Keratinocyte (primary cell): Measurements from ENCODE around the gene STIM1. TPM values are rescaled to one million over a fixed set of nuclear protein-coding genes. Genes with fewer than 3 reads are reported as not detected.

Source experiments
- DNase-seq: peaks from one replicate; pipeline ENCODE4 v3.0.0-alpha.2; 2011; ENCODE audit warnings: low read depth, missing footprints, low spot score
- FAIRE-seq: peaks from 2 replicates; lab custom pipeline; 2011; peaks lifted over from hg19 to GRCh38; lab: Jason Lieb, UNC
- H2AFZ ChIP-seq: 2 replicates; pipeline ENCODE4 v1.6.0; 2012; ENCODE audit warnings: low read length, control low read depth, inconsistent platforms; ENCODE audit not compliant: control insufficient read depth
- H3K27ac ChIP-seq: 2 replicates; pipeline ENCODE4 v1.5.1; 2011; ENCODE audit warnings: low read length; ENCODE audit not compliant: control insufficient read depth, insufficient read depth
- H3K27me3 ChIP-seq: 3 replicates; pipeline ENCODE4 v1.6.0; 2011; ENCODE audit warnings: low read length; ENCODE audit not compliant: control insufficient read depth, insufficient read depth; ENCODE audit errors: extremely low read depth
- H3K36me3 ChIP-seq, 2 experiments: 2 replicates in 1 of 2; 3 replicates in 1 of 2; pipeline ENCODE4 v1.5.1; 2011; ENCODE audit warnings: low read length in 2 of 2, mild to moderate bottlenecking in 1 of 2; ENCODE audit not compliant: control insufficient read depth in 2 of 2, insufficient read depth in 2 of 2; ENCODE audit errors: extremely low read depth in 1 of 2
- H3K4me1 ChIP-seq: 3 replicates; pipeline ENCODE4 v1.5.1; 2011; ENCODE audit warnings: low read length; ENCODE audit not compliant: control insufficient read depth, insufficient read depth; ENCODE audit errors: extremely low read depth
- H3K4me2 ChIP-seq: 3 replicates; pipeline ENCODE4 v1.6.0; 2011; ENCODE audit warnings: low read depth, low read length; ENCODE audit not compliant: control insufficient read depth, insufficient read depth; ENCODE audit errors: extremely low read depth
- H3K4me3 ChIP-seq, 3 experiments: fragments of 200-600 bp in 1 of 3; sonication (generic) in 1 of 3; 2 replicates in 2 of 3; 3 replicates in 1 of 3; pipeline ENCODE4 v1.5.1; 2011 to 2016; ENCODE audit warnings: low read length in 3 of 3, mild to moderate bottlenecking in 3 of 3, control low read depth in 2 of 3, inconsistent platforms in 1 of 3, low read depth in 1 of 3, mixed read lengths in 1 of 3, mixed run types in 1 of 3, moderate library complexity in 1 of 3; ENCODE audit not compliant: control insufficient read depth in 2 of 3, insufficient read depth in 2 of 3; ENCODE audit errors: extremely low read depth in 1 of 3
- H3K79me2 ChIP-seq: 2 replicates; pipeline ENCODE4 v1.6.0; 2012; ENCODE audit warnings: low read length; ENCODE audit not compliant: control insufficient read depth, insufficient read depth
- H3K9ac ChIP-seq: 3 replicates; pipeline ENCODE4 v1.6.0; 2011; ENCODE audit warnings: low read length; ENCODE audit not compliant: control insufficient read depth, insufficient read depth; ENCODE audit errors: extremely low read depth
- H3K9me1 ChIP-seq: 3 replicates; pipeline ENCODE4 v1.6.0; 2011; ENCODE audit warnings: low read length; ENCODE audit not compliant: control insufficient read depth, insufficient read depth; ENCODE audit errors: extremely low read depth
- H3K9me3 ChIP-seq: 2 replicates; pipeline ENCODE4 v1.5.1; 2012; ENCODE audit warnings: low read depth, low read length; ENCODE audit not compliant: control insufficient read depth
- H4K20me1 ChIP-seq: 3 replicates; pipeline ENCODE4 v1.6.0; 2011; ENCODE audit warnings: low read length; ENCODE audit not compliant: control insufficient read depth, insufficient read depth; ENCODE audit errors: extremely low read depth
- EZH2 ChIP-seq: IDR thresholded peaks from one replicate; pipeline ENCODE4 v1.6.1; 2012; ENCODE audit warnings: inconsistent platforms, mild to moderate bottlenecking, low read length, moderate library complexity
- dilution Hi-C: fragments of 300-500 bp; cut with MboI; formaldehyde crosslinking; loops from one replicate; pipeline ENCODE4 v1.7.0; 2020; ENCODE audit warnings: low sequenced_read_pairs; ENCODE audit not compliant: extremely low pct_ligation_motif_present
- polyA plus RNA-seq, 5 experiments: library from polyadenylated mRNA; depleted of rRNA in 3 of 5; stranded (reverse) in 3 of 5; stranded (forward) in 1 of 5; unstranded in 1 of 5; fragments of >200 nt; gene quantifications; 1 replicate in 1 of 5; 2 replicates in 3 of 5; 3 replicates in 1 of 5; pipeline versions ENCODE4 v1.2.1 to v1.2.3, GENCODE V29; 2011 to 2012; ENCODE audit warnings: missing spikeins in 2 of 5, low read depth in 1 of 5, low replicate concordance in 1 of 5
- TF ChIP-seq, protein P1 (sequence below), 3 experiments: IDR thresholded peaks in 1 of 3; conservative IDR thresholded peaks in 1 of 3; optimal IDR thresholded peaks in 1 of 3; 2 replicates in 2 of 3; 3 replicates in 1 of 3; pipeline versions ENCODE3 to v1.5.1; 2011; ENCODE audit warnings: low read length in 3 of 3, mild to moderate bottlenecking in 3 of 3, moderate library complexity in 2 of 3, control low read depth in 1 of 3, inconsistent platforms in 1 of 3; ENCODE audit not compliant: insufficient read depth in 2 of 3; ENCODE audit errors: extremely low read depth in 1 of 3

The STIM1 gene
- polyA plus RNA-seq, 1 donor (not counting 4 experiments of a cell fraction or from before 2014, with no cell fraction given), result 23.7 TPM

DNA sequence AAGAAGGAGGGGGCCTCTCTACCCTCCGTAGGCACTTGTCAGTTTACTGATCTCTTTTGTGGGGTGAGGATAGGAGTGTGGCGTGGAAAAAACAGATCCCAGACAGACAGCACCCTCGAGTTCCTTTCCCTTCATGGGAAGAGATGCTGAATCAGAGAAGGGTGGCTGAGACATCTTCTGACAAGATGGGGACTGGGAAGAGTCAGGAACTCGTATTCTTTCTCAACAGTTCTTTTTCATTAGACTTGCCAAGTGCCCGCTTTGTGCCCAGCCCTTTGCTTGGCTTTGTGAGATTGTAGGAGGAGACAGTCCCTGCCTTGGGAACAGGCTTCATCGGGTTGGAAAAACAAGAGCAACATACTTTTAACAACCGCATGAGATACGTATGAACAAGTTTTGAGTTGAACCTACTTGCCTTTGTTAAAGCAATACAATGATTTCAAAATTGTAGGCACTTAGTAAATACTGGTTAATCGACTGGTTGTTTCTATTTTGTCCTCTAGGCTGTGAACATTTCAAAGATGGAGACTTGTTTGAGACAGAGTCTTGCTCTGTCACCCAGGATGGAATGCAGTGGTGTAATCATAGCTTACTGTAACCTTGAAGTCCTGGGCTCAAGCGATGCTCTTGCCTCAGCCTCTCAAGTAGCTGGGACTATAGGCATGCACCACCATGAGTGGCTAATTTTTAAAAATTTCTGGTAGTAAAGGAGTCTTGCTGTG lies 240.2 kb downstream of the STIM1 start:
- dilution Hi-C loops, result no loop called here
- Histone ChIP-seq H3K9me3 (no peaks in the 10 kb centered on the region), H2AFZ (peak overlapping the region; percentile 85), H3K4me1 (peaks cover 22% of the 10 kb centered on the region), H4K20me1 (no peaks in the 10 kb centered on the region), H3K27ac (peak overlapping the region; percentile 81), H3K79me2 (peaks cover 44% of the 10 kb centered on the region), H3K36me3 (peaks cover 0 to 1% of the 10 kb centered on the region in 2 experiments), H3K27me3 (no peaks in the 10 kb centered on the region), H3K4me2 (peak overlapping the region; percentile 99), H3K4me3 (peak overlapping the region; percentile 77 to 92 (median 92)), H3K9ac (peak overlapping the region; percentile 87), H3K9me1 (no peaks in the 10 kb centered on the region)
- FAIRE-seq (peak; percentile 5), DNase-seq (no peak)
- TF ChIP-seq, protein P1, sequence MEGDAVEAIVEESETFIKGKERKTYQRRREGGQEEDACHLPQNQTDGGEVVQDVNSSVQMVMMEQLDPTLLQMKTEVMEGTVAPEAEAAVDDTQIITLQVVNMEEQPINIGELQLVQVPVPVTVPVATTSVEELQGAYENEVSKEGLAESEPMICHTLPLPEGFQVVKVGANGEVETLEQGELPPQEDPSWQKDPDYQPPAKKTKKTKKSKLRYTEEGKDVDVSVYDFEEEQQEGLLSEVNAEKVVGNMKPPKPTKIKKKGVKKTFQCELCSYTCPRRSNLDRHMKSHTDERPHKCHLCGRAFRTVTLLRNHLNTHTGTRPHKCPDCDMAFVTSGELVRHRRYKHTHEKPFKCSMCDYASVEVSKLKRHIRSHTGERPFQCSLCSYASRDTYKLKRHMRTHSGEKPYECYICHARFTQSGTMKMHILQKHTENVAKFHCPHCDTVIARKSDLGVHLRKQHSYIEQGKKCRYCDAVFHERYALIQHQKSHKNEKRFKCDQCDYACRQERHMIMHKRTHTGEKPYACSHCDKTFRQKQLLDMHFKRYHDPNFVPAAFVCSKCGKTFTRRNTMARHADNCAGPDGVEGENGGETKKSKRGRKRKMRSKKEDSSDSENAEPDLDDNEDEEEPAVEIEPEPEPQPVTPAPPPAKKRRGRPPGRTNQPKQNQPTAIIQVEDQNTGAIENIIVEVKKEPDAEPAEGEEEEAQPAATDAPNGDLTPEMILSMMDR (optimal IDR thresholded peaks at IDR 0.05 in 1 of 3, IDR thresholded peaks at IDR 0.05 in 1 of 3, conservative IDR thresholded peaks at IDR 0.05 in 1 of 3; ENCODE audit: extremely low read depth in 1 of 3, insufficient read depth in 2 of 3, low read length in 3 of 3), result peak in 1 of 3 experiments; percentile 8
- no peak for TF ChIP-seq EZH2

DNA sequence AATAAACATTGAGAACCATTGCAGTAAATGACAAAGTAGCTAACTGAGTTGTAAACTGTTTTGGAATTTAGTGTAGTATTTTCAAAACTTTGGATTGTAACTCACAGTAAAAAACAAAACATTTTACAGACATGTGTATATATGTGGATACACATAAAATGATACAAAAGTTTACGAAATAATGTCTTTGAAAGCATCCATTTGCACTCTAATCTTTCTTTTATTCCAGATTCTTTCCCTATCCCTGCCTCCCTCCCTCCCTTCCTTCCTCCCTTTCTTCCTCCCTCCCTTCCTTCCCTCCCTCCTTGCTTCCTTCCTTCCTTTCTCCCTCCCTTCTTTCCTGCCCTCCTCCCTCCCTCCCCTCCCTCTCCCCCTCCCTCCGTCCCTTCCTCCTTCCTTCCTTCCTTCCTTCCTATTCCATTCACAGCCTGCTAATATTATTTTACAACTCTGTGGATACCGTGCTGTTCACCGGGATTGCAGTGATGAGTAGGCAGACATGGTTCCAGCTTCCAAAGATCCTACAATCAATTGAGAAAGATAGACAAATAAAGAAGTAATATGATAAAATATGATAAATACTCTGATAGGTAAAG lies 242.7 kb downstream of the STIM1 start:
- peaks cover 22% of the 10 kb centered on the region for H3K4me1 ChIP-seq
- H3K9me3 ChIP-seq, result no peaks in the 10 kb centered on the region
- no peak overlapping the region for H3K4me2 ChIP-seq
- no peak overlapping the region for H3K4me3 ChIP-seq
- DNase-seq (no peak), FAIRE-seq (no peak)
- H3K9ac ChIP-seq, result no peak overlapping the region
- no peaks in the 10 kb centered on the region for H3K27me3 ChIP-seq
- H3K79me2 ChIP-seq, result peaks cover 51% of the 10 kb centered on the region
- no peak overlapping the region for H3K27ac ChIP-seq
- no peaks in the 10 kb centered on the region for H4K20me1 ChIP-seq
- no peaks in the 10 kb centered on the region for H3K36me3 ChIP-seq
- no peak for TF ChIP-seq EZH2
- TF ChIP-seq, protein P1 (optimal IDR thresholded peaks at IDR 0.05 in 1 of 3, IDR thresholded peaks at IDR 0.05 in 1 of 3, conservative IDR thresholded peaks at IDR 0.05 in 1 of 3; ENCODE audit: extremely low read depth in 1 of 3, insufficient read depth in 2 of 3, low read length in 3 of 3), result no peak
- H3K9me1 ChIP-seq, result no peaks in the 10 kb centered on the region
- dilution Hi-C loops, result no loop called here
- H2AFZ ChIP-seq, result no peak overlapping the region
